Liver (tissue), 9 donors: ENCODE data around the gene UBE2E2. TPM values are rescaled to one million over a fixed set of nuclear protein-coding genes. Genes with fewer than 3 reads are reported as not detected.

Experiments used
- DNase-seq: peaks from one replicate; pipeline ENCODE4 v3.0.0-alpha.2; 2017; ENCODE audit warnings: low spot score
- H3K27ac ChIP-seq, 2 donors: one replicate each; pipeline ENCODE4 v1.7.0; 2013; ENCODE audit warnings: inconsistent platforms in 2 of 2, low read length in 2 of 2, control low read depth in 1 of 2, low read depth in 1 of 2, mild to moderate bottlenecking in 1 of 2
- H3K27me3 ChIP-seq, 4 donors: one replicate each; pipeline versions ENCODE4 v1.6.1 to v1.7.0; 2013; ENCODE audit warnings: low read length in 3 of 4, inconsistent platforms in 1 of 4, mild to moderate bottlenecking in 1 of 4, moderate library complexity in 1 of 4; ENCODE audit not compliant: control insufficient read depth in 4 of 4, insufficient read depth in 4 of 4
- H3K36me3 ChIP-seq, 4 donors: one replicate each; pipeline versions ENCODE4 v1.6.1 to v1.7.0; 2013; ENCODE audit warnings: low read length in 3 of 4, mild to moderate bottlenecking in 3 of 4, low read depth in 1 of 4, moderate library complexity in 1 of 4; ENCODE audit not compliant: control insufficient read depth in 4 of 4, insufficient read depth in 3 of 4
- H3K4me1 ChIP-seq, 4 donors: one replicate each; pipeline versions ENCODE4 v1.6.1 to v1.7.0; 2013; ENCODE audit warnings: low read length in 3 of 4, mild to moderate bottlenecking in 3 of 4, moderate library complexity in 1 of 4; ENCODE audit not compliant: control insufficient read depth in 4 of 4, insufficient read depth in 4 of 4
- H3K4me3 ChIP-seq, 3 donors: one replicate each; pipeline versions ENCODE4 v1.6.1 to v1.7.0; 2013; ENCODE audit warnings: low read length in 3 of 3, control low read depth in 1 of 3, low read depth in 1 of 3, mild to moderate bottlenecking in 1 of 3
- H3K9ac ChIP-seq, 2 donors: one replicate each; pipeline ENCODE4 v1.7.0; 2013; ENCODE audit warnings: low read length in 2 of 2, mild to moderate bottlenecking in 2 of 2, moderate library complexity in 2 of 2, control low read depth in 1 of 2, low read depth in 1 of 2
- H3K9me3 ChIP-seq, 4 donors: one replicate each; pipeline versions ENCODE4 v1.6.1 to v1.7.0; 2013; ENCODE audit warnings: low read length in 3 of 4; ENCODE audit not compliant: control insufficient read depth in 4 of 4
- ATF3 ChIP-seq: IDR thresholded peaks from 2 replicates; pipeline ENCODE4 v1.6.1; 2016; ENCODE audit warnings: antibody characterized with exemption
- EGR1 ChIP-seq, 2 donors: IDR thresholded peaks; 2 replicates each; pipeline ENCODE4 v1.6.1; 2016 to 2018; ENCODE audit warnings: antibody characterized with exemption in 2 of 2, low read depth in 2 of 2
- FOXA1 ChIP-seq: IDR thresholded peaks from 2 replicates; pipeline ENCODE4 v1.6.1; 2016; ENCODE audit warnings: antibody characterized with exemption
- FOXA2 ChIP-seq: IDR thresholded peaks from 2 replicates; pipeline ENCODE4 v1.6.1; 2016; ENCODE audit warnings: antibody characterized with exemption
- GABPA ChIP-seq, 2 donors: IDR thresholded peaks in 1 of 2; conservative IDR thresholded peaks in 1 of 2; 2 replicates each; pipeline ENCODE4 v1.6.1; 2016; ENCODE audit warnings: antibody characterized with exemption in 2 of 2, mild to moderate bottlenecking in 1 of 2, moderate library complexity in 1 of 2
- HNF4G ChIP-seq: IDR thresholded peaks from 2 replicates; pipeline ENCODE4 v1.6.1; 2016; ENCODE audit warnings: antibody characterized with exemption
- JUND ChIP-seq, 2 donors: IDR thresholded peaks; 2 replicates each; pipeline ENCODE4 v1.6.1; 2016; ENCODE audit warnings: antibody characterized with exemption in 2 of 2
- MAX ChIP-seq: IDR thresholded peaks from 2 replicates; pipeline ENCODE4 v1.6.1; 2016; ENCODE audit warnings: antibody characterized with exemption
- NR2F2 ChIP-seq: IDR thresholded peaks from 2 replicates; pipeline ENCODE4 v1.6.1; 2016; ENCODE audit warnings: antibody characterized with exemption
- RXRA ChIP-seq, 2 donors: IDR thresholded peaks; 2 replicates each; pipeline ENCODE4 v1.6.1; 2017 to 2018; ENCODE audit warnings: antibody characterized with exemption in 2 of 2, mild to moderate bottlenecking in 1 of 2
- TAF1 ChIP-seq: conservative IDR thresholded peaks from 2 replicates; pipeline ENCODE4 v1.6.1; 2016; ENCODE audit warnings: antibody characterized with exemption, mild to moderate bottlenecking
- YY1 ChIP-seq: IDR thresholded peaks from 2 replicates; pipeline ENCODE4 v1.6.1; 2016; ENCODE audit warnings: antibody characterized with exemption, mild to moderate bottlenecking
- WGBS: extraction: QIAGEN DNeasy Blood & Tissue Kit; methylation state at CpG from one replicate; pipeline ENCODE4 v1.1.7; 2013; 5-methylcytosine and 5-hydroxymethylcytosine counted together
- polyA plus RNA-seq, 2 donors: library from polyadenylated mRNA; stranded (reverse) in 1 of 2; unstranded in 1 of 2; fragments of 200-250 nt in 1 of 2; fragments of >200 nt in 1 of 2; fragmentation: Nextera tagmentation in 1 of 2; extraction: Ambion mirVana in 1 of 2; gene quantifications; one replicate each; pipeline versions ENCODE4 v1.2.1 to v1.2.3, GENCODE V29; 2013 to 2015
- total RNA-seq, 2 donors: library from RNA; depleted of rRNA; stranded (reverse); fragments of >200 nt; gene quantifications; one replicate each; pipeline ENCODE4 v1.2.3, GENCODE V29; 2014
- TF ChIP-seq, protein P1 (sequence below): fragments of 150-350 bp; IDR thresholded peaks from 2 replicates; pipeline ENCODE4 v1.5.1; 2017; ENCODE audit warnings: improper control_type of control experiment, low read depth, low read length; ENCODE audit not compliant: missing input control
- TF ChIP-seq, protein P2 (sequence below): IDR thresholded peaks from 2 replicates; pipeline ENCODE4 v1.6.1; 2016; ENCODE audit warnings: antibody characterized with exemption
- donor health status: healthy.
- donor health status: healthy.
- donor health status: healthy.
- donor health status: healthy.
- donor health status: healthy.

Gene UBE2E2
- total and polyA plus RNA-seq, 4 donors: 9.0 to 27.8 (median 16.8) TPM

GRCh38 chr3:23256741-23257435 lies 53.8 kb downstream of the UBE2E2 start:
- no peak overlapping the region for H3K4me3 ChIP-seq
- 68% methylated on average over 5 of the region's 5 CpGs for WGBS
- no peak for DNase-seq
- H3K9me3 ChIP-seq: no peaks in the 10 kb centered on the region
- H3K36me3 ChIP-seq: no peaks in the 10 kb centered on the region
- TF ChIP-seq ATF3 (no peak), MAX (no peak), EGR1 (IDR thresholded peaks at IDR 0.05; ENCODE audit: low read depth in 2 of 2) (no peak), HNF4G (no peak), GABPA (IDR thresholded peaks at IDR 0.05 in 1 of 2, conservative IDR thresholded peaks at IDR 0.05 in 1 of 2) (no peak), JUND (IDR thresholded peaks at IDR 0.05) (no peak)
- no peak overlapping the region for H3K9ac ChIP-seq
- no peak overlapping the region for H3K27ac ChIP-seq
- H3K27me3 ChIP-seq: no peaks in the 10 kb centered on the region
- peaks cover 4 to 23% (median 9%) of the 10 kb centered on the region in 4 donors for H3K4me1 ChIP-seq

DNA sequence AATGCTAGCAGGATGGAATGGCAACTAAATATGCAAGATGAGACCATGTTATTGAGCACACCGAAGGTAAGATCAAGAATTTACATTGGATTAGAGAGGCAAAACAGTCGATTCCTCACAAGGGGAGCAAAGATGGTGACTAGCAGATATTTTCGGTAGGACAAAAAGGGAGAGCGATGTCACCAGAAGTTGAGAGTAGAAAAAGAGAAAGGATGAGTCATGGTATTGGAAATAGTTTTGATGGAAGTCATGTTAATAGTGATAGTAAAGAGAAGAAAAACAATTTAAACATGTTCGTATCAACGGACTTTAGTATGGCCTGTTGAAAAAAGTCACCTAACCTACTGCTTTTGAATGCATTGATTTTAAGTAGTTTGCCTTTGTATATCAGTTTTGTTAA lies 55.0 kb downstream of the UBE2E2 start:
- no peak for TF ChIP-seq GABPA (IDR thresholded peaks at IDR 0.05 in 1 of 2, conservative IDR thresholded peaks at IDR 0.05 in 1 of 2)
- TF ChIP-seq, protein P1, sequence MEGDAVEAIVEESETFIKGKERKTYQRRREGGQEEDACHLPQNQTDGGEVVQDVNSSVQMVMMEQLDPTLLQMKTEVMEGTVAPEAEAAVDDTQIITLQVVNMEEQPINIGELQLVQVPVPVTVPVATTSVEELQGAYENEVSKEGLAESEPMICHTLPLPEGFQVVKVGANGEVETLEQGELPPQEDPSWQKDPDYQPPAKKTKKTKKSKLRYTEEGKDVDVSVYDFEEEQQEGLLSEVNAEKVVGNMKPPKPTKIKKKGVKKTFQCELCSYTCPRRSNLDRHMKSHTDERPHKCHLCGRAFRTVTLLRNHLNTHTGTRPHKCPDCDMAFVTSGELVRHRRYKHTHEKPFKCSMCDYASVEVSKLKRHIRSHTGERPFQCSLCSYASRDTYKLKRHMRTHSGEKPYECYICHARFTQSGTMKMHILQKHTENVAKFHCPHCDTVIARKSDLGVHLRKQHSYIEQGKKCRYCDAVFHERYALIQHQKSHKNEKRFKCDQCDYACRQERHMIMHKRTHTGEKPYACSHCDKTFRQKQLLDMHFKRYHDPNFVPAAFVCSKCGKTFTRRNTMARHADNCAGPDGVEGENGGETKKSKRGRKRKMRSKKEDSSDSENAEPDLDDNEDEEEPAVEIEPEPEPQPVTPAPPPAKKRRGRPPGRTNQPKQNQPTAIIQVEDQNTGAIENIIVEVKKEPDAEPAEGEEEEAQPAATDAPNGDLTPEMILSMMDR: no peak
- no peak for TF ChIP-seq YY1
- TF ChIP-seq FOXA2: no peak
- no peak for TF ChIP-seq TAF1
- TF ChIP-seq RXRA (IDR thresholded peaks at IDR 0.05): no peak
- no peak for TF ChIP-seq HNF4G
- TF ChIP-seq JUND (IDR thresholded peaks at IDR 0.05): no peak
- no peak for TF ChIP-seq EGR1 (IDR thresholded peaks at IDR 0.05; ENCODE audit: low read depth in 2 of 2)
- TF ChIP-seq, protein P2, sequence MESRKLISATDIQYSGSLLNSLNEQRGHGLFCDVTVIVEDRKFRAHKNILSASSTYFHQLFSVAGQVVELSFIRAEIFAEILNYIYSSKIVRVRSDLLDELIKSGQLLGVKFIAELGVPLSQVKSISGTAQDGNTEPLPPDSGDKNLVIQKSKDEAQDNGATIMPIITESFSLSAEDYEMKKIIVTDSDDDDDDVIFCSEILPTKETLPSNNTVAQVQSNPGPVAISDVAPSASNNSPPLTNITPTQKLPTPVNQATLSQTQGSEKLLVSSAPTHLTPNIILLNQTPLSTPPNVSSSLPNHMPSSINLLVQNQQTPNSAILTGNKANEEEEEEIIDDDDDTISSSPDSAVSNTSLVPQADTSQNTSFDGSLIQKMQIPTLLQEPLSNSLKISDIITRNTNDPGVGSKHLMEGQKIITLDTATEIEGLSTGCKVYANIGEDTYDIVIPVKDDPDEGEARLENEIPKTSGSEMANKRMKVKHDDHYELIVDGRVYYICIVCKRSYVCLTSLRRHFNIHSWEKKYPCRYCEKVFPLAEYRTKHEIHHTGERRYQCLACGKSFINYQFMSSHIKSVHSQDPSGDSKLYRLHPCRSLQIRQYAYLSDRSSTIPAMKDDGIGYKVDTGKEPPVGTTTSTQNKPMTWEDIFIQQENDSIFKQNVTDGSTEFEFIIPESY: no peak
- H3K4me1 ChIP-seq: peaks cover 4 to 23% (median 9%) of the 10 kb centered on the region in 4 donors
- H3K27me3 ChIP-seq: no peaks in the 10 kb centered on the region
- H3K27ac ChIP-seq: no peak overlapping the region
- H3K4me3 ChIP-seq: no peak overlapping the region
- DNase-seq: no peak
- WGBS: 99% methylated on average over 6 of the region's 6 CpGs
- no peaks in the 10 kb centered on the region for H3K9me3 ChIP-seq
- no peak overlapping the region for H3K9ac ChIP-seq
- H3K36me3 ChIP-seq: no peaks in the 10 kb centered on the region

DNA sequence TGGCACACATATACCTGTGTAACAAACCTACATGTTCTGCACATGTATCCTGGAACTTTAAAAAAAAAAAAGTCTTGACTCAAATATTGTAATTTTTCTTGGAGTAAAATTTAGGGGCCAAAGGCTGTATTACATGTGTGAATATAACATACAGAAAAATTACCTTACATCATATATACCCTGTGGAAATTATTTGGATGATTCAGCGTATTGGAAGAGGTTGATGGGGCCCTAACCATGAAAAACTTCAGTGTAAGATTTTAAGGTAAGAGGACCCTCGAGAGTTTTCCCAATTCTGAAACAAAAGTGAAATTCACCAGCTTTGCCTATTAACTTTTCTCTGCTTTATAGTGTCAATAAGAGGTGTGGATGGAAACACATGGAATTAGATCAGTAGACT lies 56.4 kb downstream of the UBE2E2 start:
- Histone ChIP-seq H3K27ac (no peak overlapping the region), H3K9me3 (no peaks in the 10 kb centered on the region), H3K4me3 (no peak overlapping the region), H3K9ac (no peak overlapping the region), H3K36me3 (no peaks in the 10 kb centered on the region), H3K4me1 (peaks cover 3 to 16% (median 5%) of the 10 kb centered on the region in 4 donors), H3K27me3 (no peaks in the 10 kb centered on the region)
- DNase-seq: no peak
- TF ChIP-seq TAF1 (no peak), GABPA (IDR thresholded peaks at IDR 0.05 in 1 of 2, conservative IDR thresholded peaks at IDR 0.05 in 1 of 2) (no peak), NR2F2 (no peak), EGR1 (IDR thresholded peaks at IDR 0.05; ENCODE audit: low read depth in 2 of 2) (no peak), FOXA1 (no peak)
- TF ChIP-seq, protein P2: no peak
- 74% methylated on average over 2 of the region's 2 CpGs for WGBS
